Ramos (cell line): ENCODE results near the gene CAST.

ENCODE experiments used
- in situ Hi-C: fragments of 300-500 bp; cut with MboI; formaldehyde crosslinking; loops from one replicate; pipeline ENCODE4 v1.14.3; 2022; ENCODE audit warnings: low sequenced_read_pairs; ENCODE audit not compliant: unreplicated experiment

CAST gene

DNA sequence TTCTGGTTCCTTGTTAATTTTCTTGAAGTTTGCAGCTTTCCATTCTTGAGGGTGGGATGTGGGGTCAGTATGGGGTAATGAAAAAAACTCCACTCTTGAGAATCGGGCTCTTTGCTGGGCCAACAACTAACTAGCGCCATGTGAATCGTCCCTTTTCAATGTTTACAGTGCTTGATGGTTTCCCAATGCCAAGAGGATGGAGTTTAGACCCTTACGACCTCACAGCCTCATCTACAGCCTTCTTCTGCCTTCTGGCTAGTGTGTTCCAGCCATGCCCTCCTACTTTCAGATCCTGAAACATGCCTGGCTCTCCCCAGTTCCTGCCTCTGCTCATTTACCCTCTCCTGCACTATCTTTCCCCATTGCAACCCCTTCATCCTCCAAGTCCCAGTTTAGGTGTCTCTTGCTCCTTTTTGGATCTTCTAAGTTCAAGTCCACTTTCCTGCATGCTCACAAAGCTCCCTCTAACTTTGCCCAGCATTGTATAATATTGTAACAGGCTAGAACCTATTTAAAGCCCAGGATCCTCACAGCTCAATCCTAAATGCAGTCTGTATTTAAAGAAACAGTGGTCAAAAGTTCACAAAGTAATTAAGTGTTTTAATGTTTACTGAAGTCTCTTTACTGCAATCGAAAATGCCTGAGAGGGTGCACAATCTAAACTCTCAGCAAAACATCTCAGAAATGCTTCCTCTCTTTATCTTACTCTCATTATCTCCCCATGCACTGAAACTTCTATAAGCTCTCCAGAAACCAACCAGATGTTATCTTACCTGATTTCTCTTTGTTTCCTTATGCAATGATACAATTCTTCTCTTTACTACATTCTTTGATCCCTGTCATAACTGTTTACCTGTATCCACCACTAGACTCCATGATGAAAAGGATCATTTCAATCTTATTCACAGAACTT, 20.6 kb upstream of the CAST start:
- in situ Hi-C loops = no loop called here

GRCh38 chr5:96642281-96642640, 19.9 kb upstream of the CAST start:
- in situ Hi-C loops = no loop called here

DNA sequence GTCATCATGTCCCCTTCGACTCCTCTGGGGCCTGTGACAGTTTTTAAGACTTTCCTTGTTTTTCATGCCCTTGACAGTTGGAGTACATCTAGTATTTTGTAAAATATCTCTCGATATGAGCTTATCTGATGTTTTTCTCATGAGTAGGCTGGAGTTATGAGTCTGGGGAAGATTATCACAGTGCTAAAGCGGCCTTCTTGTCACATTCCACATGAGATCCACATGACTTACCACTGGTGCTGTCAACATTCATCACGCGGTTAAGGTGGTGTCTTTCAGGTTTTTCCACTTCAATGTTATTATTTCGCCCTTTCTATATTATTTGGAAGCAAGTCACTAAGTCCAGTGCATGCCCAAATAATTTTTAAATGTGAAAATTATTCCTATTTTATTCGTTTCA, 17.1 kb upstream of the CAST start:
- in situ Hi-C loops = no loop called here

- in situ Hi-C loops = no loop called here
Measured at GRCh38 chr5:96648023-96648422, 14.2 kb upstream of the CAST start.

- in situ Hi-C loops = no loop called here
Measured at GRCh38 chr5:96648593-96648992, 13.6 kb upstream of the CAST start.

DNA sequence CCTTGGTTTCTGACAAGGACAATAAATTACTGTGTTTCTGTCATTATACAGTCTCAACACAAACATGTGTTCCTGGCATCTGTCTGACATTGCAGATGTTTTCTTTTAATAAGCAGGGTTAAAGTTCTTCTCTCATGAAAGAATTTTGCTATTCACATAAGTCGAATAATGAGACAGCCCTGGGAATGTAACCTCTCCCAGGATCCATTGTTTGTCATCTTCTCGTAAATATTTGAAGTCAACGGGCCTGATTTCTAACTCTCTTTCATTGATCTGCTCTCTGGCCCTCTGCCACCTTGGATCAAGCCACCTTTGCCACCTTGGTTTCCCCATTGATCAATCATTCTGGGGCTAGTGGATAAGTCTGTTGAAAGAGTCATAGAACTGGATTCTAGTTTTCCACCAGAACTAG, 12.9 kb upstream of the CAST start:
- in situ Hi-C loops = no loop called here

DNA sequence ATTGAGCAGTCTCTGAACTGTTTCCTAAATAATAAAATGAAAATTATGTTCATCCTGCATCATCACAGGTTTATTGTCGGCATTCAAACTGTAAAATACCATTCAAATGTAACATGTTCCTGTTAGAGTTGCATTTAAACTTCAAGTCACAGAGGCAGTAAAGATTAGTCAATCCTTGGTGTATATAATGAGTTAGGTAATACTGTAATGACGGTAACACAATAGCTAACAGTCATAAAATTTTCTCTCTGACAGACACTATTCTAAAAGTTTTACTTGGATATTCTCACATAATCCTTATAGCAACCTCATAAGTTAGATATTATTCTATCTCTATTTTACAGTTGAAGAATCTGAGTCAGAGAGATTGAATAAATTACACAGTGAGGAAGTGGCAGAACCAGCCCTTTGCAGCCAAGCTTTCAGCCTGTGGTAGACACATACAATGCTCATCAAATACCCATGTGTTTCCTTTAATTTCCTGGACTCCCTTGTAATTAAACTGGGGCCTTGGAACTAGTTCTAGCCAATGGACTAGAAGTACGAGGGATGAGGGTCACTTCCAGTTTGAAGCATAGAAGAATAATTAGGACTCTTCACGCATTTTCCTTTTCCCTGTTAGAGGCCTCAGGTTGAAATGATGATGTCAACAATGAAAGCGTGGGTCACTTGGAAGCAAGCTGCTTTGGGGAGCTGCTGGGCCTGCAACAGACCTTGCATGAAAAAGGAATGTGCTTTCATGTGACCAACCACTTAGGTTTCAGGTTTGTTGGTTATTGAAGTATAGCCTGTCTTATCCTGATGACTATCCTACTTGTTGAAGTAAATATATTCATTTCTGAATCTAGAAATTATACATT, 12.3 kb upstream of the CAST start:
- in situ Hi-C loops = no loop called here

DNA sequence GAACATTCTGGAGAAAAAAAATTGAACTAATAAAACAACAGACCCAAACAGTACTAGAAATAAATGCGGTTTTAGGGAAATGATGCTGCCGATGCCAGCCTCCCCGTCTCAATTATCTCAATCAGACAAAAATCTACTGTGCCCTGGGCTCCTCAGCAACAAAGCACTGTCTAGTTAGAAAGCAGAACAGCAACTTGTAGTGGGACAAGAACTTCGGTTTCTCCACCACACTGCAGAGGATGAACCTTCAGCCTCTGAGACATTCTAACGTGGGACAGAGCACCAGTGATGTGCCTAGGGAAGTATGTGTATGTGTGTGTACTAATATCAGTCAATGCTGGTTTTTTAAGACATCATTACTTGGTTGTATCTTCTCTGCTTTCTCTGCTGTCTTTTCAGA, 11.1 kb upstream of the CAST start:
- in situ Hi-C loops = no loop called here

DNA sequence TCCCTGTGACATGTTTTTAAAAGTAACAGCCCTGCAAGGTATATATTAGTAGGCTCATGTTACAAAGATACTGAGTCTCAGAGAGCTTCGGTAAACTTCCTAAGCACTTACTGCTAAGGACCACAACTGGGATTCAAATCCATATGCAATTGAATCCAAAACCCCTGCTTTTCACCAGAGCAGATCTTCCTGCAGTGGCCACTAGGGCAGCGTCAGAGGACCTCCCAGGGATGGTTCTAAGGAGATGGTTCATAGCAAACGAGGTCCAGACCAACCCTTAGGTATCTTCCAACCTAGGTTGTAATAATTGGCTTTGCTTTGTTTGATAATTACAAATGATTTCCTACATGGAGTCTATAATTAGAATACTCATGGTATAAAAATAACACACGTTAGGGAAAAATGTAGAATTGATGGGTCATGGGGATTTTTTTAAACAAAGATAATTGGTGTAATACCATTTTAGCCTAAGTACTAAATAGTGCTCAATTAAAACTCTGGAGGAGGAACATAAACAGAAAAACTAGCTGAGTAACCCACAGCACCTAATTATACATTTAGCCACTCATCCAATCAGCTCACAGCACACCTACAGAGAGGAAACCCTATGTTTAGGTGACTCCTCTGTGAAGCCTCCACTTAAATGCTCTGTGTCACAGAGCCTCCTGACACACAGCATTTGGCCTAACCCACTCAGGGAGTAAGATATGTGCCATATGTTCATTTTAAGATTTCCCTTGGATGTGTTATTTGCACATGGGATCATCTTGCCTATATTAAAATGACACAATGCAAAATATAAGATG, 10.0 kb upstream of the CAST start:
- in situ Hi-C loops = no loop called here

GRCh38 chr5:96652769-96653454, 9.3 kb upstream of the CAST start:
- in situ Hi-C loops = no loop called here

DNA sequence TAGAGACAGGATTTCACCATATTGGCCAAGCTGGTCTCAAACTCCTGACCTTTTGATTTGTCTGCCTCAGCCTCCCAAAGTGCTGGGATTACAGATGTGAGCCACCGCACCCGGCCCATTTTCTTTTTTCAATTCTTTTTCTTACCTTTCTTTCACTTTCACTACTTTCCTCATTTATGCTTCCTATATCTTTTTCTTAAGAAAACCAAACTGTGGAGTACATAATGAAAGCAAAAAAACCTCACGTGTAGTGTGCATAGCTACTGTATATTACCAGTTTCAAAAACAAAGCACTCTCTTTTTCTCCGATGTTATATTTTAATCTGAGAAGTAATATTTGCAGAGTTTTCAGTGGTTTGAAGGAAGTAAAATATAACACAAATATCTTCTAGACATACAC, 8.0 kb upstream of the CAST start:
- in situ Hi-C loops = no loop called here

- in situ Hi-C loops = no loop called here
Measured at GRCh38 chr5:96655085-96655484, 7.1 kb upstream of the CAST start.

GRCh38 chr5:96655506-96655905, 6.7 kb upstream of the CAST start:
- in situ Hi-C loops = no loop called here

DNA sequence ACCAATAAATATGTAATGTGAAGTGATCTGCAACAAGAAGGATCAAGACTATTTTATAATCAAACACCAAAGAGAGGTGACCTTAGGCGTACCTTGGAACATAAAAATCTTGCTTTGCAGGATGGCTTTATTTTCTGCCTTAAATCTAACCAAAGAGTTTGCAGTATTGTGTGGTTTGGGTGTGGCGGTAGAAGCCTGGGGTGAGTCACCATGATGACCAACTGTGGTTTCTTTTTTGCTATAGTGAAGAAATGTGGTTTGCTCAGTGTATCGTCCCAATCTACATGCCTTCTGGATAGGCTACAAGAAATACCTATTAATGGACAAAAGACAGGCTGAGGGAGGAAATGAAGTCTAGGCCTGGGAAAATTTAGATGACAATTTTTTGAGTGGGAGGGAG, 5.1 kb upstream of the CAST start:
- in situ Hi-C loops = no loop called here

DNA sequence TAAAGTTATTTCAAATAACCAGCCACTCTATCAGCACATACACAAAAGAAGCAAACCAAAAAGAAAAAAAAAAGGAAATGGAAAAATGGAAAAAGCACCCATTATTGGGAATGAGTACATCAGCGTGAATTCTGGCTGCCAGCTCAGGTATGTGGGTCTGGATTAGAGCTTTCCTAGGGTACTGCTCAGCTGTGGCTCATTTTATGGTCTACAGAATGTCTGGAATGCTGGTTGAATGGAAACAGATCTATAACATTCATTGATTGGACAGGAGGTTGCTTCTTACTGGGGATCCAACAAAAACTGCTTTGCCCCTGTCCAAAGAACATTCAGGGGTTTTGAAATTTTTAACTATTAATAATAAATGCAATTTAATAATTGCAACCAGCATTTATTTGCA, 3.9 kb upstream of the CAST start:
- in situ Hi-C loops = no loop called here

DNA sequence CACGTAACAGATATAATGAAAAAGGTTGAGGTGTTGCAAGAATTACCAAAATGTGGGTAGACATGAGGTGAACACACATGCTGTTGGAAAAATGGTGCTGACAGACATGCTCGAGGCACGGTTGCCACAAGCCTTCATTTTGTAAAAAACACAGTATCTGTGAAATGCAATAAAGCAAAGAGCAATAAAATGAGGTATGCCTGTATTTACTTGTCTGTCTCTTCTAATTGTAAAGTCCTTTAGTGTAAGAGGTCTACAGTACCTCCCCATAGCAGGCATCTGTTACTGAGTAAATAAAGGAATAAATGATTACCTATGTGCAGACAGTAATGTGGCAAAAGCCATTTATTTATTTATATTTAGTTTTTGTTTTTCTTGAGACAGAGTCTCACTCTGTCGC, 3.0 kb upstream of the CAST start:
- in situ Hi-C loops = no loop called here

GRCh38 chr5:96660971-96661854, 963 bp upstream of the CAST start:
- in situ Hi-C loops = no loop called here

DNA sequence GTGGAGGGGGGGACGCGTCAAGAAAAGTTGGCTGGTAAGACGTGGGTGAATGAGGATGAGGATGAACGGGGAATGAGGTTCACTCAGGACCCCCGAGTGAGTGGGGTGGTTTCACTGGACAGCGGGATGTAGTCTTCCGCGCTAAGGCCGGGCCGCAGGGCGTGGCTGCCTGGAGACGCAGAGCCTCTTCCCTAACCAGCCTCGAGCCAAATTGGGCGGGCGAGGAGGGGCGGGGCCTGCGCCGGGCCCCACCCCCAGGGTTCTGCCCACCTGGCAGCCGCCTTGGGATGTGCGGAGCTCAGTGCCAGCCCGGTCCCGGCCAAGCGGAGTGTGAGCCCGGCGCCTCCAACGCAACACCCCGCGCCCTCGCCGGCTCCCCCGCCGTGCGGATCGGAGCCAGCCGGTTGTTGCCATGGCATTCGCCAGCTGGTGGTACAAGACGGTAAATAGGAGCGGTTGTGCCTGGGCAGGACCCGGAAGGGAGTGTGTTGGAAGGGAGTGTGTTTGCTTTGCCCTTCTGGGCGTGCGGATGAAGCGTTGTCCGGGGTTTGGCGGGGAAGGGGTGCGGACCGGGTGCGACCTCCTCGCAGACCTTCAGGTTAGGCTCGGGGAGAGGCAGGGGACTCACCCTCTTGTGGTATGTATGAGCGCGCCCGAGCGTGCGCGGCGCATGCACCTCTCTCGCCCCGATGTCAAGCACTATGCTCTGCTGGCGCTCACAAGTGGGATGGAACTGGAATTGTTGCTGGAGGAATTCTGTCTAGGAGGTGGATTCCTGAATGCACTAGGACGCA, 746 bp downstream of the CAST start:
- in situ Hi-C loops = no loop called here
